OCI-LY7 (cell line): ENCODE data around the gene GRK5. TPM values are rescaled to one million over a fixed set of nuclear protein-coding genes. Genes with fewer than 3 reads are reported as not detected.

ENCODE experiments used
- BruUV-seq: library from RNA; stranded (reverse); fragments of 400-500 nt; replicated peaks from 2 replicates; lab custom pipeline; 2021; lab: Mats Ljungman, UMichigan
- CTCF ChIA-PET: fragments of 300-600 bp; sonication (Branson Sonifier 250); formaldehyde crosslinking; loops from one replicate; lab custom pipeline; 2022; ENCODE audit warnings: antibody characterized with exemption; ENCODE audit not compliant: unreplicated experiment; lab: Charles Lee
- POLR2A ChIA-PET: fragments of 300-600 bp; sonication (Branson Sonifier 250); formaldehyde crosslinking; loops from one replicate; lab custom pipeline; 2022; ENCODE audit warnings: antibody characterized with exemption; lab: Charles Lee
- DNase-seq: peaks from one replicate; pipeline ENCODE4 v3.0.0-alpha.2; 2015; ENCODE audit warnings: low spot score
- H2AFZ ChIP-seq: fragments of 200-600 bp; sonication (generic), shearing (Covaris generic); 2 replicates; pipeline ENCODE4 v1.6.1; 2014; ENCODE audit warnings: mild to moderate bottlenecking, antibody characterized with exemption, low read length, moderate library complexity
- H3K27ac ChIP-seq: fragments of 200-600 bp; sonication (generic); 2 replicates; pipeline ENCODE4 v1.5.1; 2014; ENCODE audit warnings: mixed run types, low read depth, mild to moderate bottlenecking, moderate library complexity, low read length, inconsistent platforms; ENCODE audit not compliant: poor library complexity, severe bottlenecking
- H3K36me3 ChIP-seq: fragments of 200-600 bp; sonication (generic); 2 replicates; pipeline ENCODE4 v1.6.1; 2014; ENCODE audit warnings: mild to moderate bottlenecking, antibody characterized with exemption, low read length, moderate library complexity, mixed read lengths; ENCODE audit not compliant: insufficient read depth
- H3K4me1 ChIP-seq: fragments of 200-600 bp; sonication (generic); 2 replicates; pipeline ENCODE4 v1.5.1; 2014; ENCODE audit warnings: mild to moderate bottlenecking, low read length; ENCODE audit not compliant: insufficient read depth, poor library complexity, severe bottlenecking
- H3K4me2 ChIP-seq: fragments of 200-600 bp; sonication (generic); 2 replicates; pipeline ENCODE4 v1.6.1; 2014; ENCODE audit warnings: mild to moderate bottlenecking, low read length
- H3K4me3 ChIP-seq: fragments of 200-600 bp; sonication (generic); 2 replicates; pipeline ENCODE4 v1.5.1; 2014; ENCODE audit warnings: mild to moderate bottlenecking, low read depth, low read length; ENCODE audit not compliant: poor library complexity, severe bottlenecking
- H3K79me2 ChIP-seq: fragments of 200-600 bp; sonication (generic); 2 replicates; pipeline ENCODE4 v1.6.1; 2016; ENCODE audit warnings: low read depth, mild to moderate bottlenecking, low read length, moderate library complexity, mixed read lengths; ENCODE audit not compliant: insufficient read depth
- H3K9me2 ChIP-seq: fragments of 200-600 bp; sonication (generic); 2 replicates; pipeline ENCODE4 v1.6.1; 2016; ENCODE audit warnings: mild to moderate bottlenecking, low read length, mixed read lengths; ENCODE audit not compliant: insufficient read depth
- H3K9me3 ChIP-seq: fragments of 200-600 bp; sonication (generic); 2 replicates; pipeline ENCODE4 v1.6.1; 2014; ENCODE audit warnings: mild to moderate bottlenecking, mixed run types, low read length, mixed read lengths
- H4K20me1 ChIP-seq: fragments of 200-600 bp; sonication (generic); 2 replicates; pipeline ENCODE4 v1.6.1; 2014; ENCODE audit warnings: mild to moderate bottlenecking, antibody characterized with exemption, low read length, moderate library complexity, mixed read lengths; ENCODE audit not compliant: insufficient read depth
- EZH2phosphoT487 ChIP-seq: fragments of 200-600 bp; sonication (generic); IDR thresholded peaks from 2 replicates; pipeline ENCODE4 v1.6.1; 2018; ENCODE audit warnings: low read depth, borderline replicate concordance, mild to moderate bottlenecking, mixed run types, antibody characterized with exemption, low read length, moderate library complexity, mixed read lengths
- intact Hi-C: fragments of 100-400 bp; cut with micrococcal nuclease; formaldehyde crosslinking; loops from one replicate; pipeline ENCODE4 v1.10.0; 2022; ENCODE audit not compliant: unreplicated experiment
- total RNA-seq, 2 experiments: library from RNA; depleted of rRNA in 1 of 2; stranded (reverse); fragments of >200 nt in 1 of 2; shearing (Covaris generic) in 1 of 2; gene quantifications; 2 replicates each; pipeline ENCODE4 v1.2.3, GENCODE V29; 2014 to 2022
- TF ChIP-seq, protein P1 (sequence below): fragments of 200-600 bp; sonication (generic); conservative IDR thresholded peaks from 2 replicates; pipeline ENCODE4 v1.5.1; 2014; ENCODE audit warnings: mild to moderate bottlenecking, antibody characterized with exemption, low read length, moderate library complexity, mixed read lengths

GRK5 gene
- total RNA-seq, 2 experiments from 2014 or later = 4.7 to 10.2 TPM

- no peak overlapping the region for H3K27ac ChIP-seq
- POLR2A ChIA-PET = interaction anchor here (0.7 to 1.0 kb wide), 2 partner anchors 47 to 168 kb away, joined by 3 to 4 read pairs; no protein-coding TSS in a partner anchor
- no peaks in the 10 kb centered on the region for H3K79me2 ChIP-seq
- no TSS peak for BruUV-seq
- no peak overlapping the region for H3K4me2 ChIP-seq
- no peaks in the 10 kb centered on the region for H3K36me3 ChIP-seq
- H3K4me1 ChIP-seq = no peaks in the 10 kb centered on the region
- no peaks in the 10 kb centered on the region for H4K20me1 ChIP-seq
- intact Hi-C loops = no loop called here
- no peak for DNase-seq
- no peak overlapping the region for H2AFZ ChIP-seq
- TF ChIP-seq, protein P1, sequence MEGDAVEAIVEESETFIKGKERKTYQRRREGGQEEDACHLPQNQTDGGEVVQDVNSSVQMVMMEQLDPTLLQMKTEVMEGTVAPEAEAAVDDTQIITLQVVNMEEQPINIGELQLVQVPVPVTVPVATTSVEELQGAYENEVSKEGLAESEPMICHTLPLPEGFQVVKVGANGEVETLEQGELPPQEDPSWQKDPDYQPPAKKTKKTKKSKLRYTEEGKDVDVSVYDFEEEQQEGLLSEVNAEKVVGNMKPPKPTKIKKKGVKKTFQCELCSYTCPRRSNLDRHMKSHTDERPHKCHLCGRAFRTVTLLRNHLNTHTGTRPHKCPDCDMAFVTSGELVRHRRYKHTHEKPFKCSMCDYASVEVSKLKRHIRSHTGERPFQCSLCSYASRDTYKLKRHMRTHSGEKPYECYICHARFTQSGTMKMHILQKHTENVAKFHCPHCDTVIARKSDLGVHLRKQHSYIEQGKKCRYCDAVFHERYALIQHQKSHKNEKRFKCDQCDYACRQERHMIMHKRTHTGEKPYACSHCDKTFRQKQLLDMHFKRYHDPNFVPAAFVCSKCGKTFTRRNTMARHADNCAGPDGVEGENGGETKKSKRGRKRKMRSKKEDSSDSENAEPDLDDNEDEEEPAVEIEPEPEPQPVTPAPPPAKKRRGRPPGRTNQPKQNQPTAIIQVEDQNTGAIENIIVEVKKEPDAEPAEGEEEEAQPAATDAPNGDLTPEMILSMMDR = no peak
- TF ChIP-seq EZH2phosphoT487 = no peak
- H3K9me3 ChIP-seq = no peaks in the 10 kb centered on the region
- no peak overlapping the region for H3K4me3 ChIP-seq
- no peaks in the 10 kb centered on the region for H3K9me2 ChIP-seq
- CTCF ChIA-PET = no interaction called here
These were observed 262.5 kb downstream of the GRK5 start for GRCh38 chr10:119469846-119470245.

DNA sequence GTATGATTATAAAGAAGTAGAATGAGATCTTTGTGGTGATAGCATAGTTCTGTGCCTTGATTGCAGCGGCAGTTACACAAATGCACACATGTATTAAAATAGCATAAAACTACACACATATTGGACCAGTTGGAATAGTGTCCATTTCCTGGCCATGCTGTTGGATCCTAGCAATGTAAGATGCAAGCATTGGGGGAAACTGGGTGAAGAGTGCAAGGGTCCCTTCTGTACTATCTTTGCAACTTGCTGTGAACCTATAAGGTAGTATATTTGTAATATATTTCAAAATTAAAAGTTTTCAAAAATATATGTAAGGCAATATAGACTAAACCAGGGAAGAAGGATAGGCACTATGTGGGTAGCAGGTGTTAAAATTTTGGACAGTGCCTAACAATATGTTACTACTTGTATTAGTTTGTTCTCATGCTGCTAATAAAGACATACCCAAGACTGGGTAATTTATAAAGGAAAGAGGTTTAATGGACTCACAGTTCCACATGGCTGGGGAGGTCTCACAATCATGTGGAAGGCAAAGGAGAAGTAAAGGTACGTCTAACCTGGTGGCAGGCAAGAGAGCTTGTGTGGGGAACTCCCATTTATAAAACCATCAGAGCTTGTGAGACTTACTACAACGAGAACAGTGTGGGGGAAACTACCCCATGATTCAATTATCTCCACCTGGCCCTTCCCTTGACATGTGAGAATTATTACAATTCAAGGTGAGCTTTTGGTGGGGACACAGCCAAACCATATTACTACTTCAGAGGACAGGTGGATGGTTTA is 263.7 kb downstream of the GRK5 start:
- no TSS peak for BruUV-seq
- H2AFZ ChIP-seq = no peak overlapping the region
- CTCF ChIA-PET = no interaction called here
- H3K4me1 ChIP-seq = no peaks in the 10 kb centered on the region
- intact Hi-C loops = no loop called here
- TF ChIP-seq, protein P1 = no peak
- no peak for TF ChIP-seq EZH2phosphoT487
- no peaks in the 10 kb centered on the region for H3K9me2 ChIP-seq
- DNase-seq = no peak
- no peak overlapping the region for H3K4me3 ChIP-seq
- H3K79me2 ChIP-seq = no peaks in the 10 kb centered on the region
- no peak overlapping the region for H3K27ac ChIP-seq
- H3K36me3 ChIP-seq = no peaks in the 10 kb centered on the region
- H3K9me3 ChIP-seq = no peaks in the 10 kb centered on the region
- H4K20me1 ChIP-seq = no peaks in the 10 kb centered on the region
- POLR2A ChIA-PET = interaction anchor here (0.7 to 1.4 kb wide), 3 partner anchors 17 to 169 kb away, joined by 3 to 4 read pairs (median 3); no protein-coding TSS in a partner anchor
- no peak overlapping the region for H3K4me2 ChIP-seq

DNA sequence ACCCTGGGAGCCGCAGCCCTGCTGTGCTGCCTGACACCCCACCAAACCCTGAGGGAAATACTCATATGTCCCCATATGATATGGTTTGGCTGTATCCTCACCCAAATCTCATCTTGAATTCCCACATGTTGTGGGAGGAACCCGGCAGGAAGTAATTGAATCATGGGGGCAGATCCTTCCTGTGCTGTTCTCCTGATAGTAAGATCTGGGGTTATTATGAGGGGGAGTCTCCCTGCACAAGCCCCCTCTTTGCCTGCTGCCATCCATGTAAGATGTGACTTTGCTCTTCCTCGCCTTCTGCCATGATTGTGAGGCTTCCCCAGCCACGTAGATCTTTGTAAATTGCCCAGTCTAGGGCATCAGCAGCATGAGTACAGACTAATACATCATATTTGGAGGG is 266.4 kb downstream of the GRK5 start:
- ChIA-PET POLR2A (no interaction called here), CTCF (no interaction called here)
- peaks cover 21% of the 10 kb centered on the region for H3K4me1 ChIP-seq
- no peak overlapping the region for H3K27ac ChIP-seq
- H4K20me1 ChIP-seq = no peaks in the 10 kb centered on the region
- H3K4me2 ChIP-seq = no peak overlapping the region
- intact Hi-C loops = no loop called here
- H3K4me3 ChIP-seq = no peak overlapping the region
- no peaks in the 10 kb centered on the region for H3K79me2 ChIP-seq
- DNase-seq = no peak
- H2AFZ ChIP-seq = no peak overlapping the region
- no peaks in the 10 kb centered on the region for H3K36me3 ChIP-seq
- BruUV-seq = no TSS peak
- H3K9me3 ChIP-seq = no peaks in the 10 kb centered on the region
- H3K9me2 ChIP-seq = no peaks in the 10 kb centered on the region
- TF ChIP-seq, protein P1 = no peak
- TF ChIP-seq EZH2phosphoT487 = no peak
